IMR-90 (cell line): ENCODE data around the gene CCDC18. TPM values are rescaled to one million over a fixed set of nuclear protein-coding genes. Genes with fewer than 3 reads are reported as not detected.
"Not testable (repeated sequence)": the region's sequence is repeated elsewhere in the genome, so short reads cannot be mapped to it uniquely, and the experiment has no call there.

Experiments used
- ATAC-seq: fragments of 200-7000 bp; cut with Tn5 transposase; 2 replicates; pipeline ENCODE4 v1.9.1; 2020; ENCODE audit warnings: low read depth, mild to moderate bottlenecking, moderate library complexity
- BruUV-seq: library from RNA; stranded (reverse); fragments of 400-500 nt; replicated peaks from 2 replicates; lab custom pipeline; 2021; lab: Mats Ljungman, UMichigan
- CTCF ChIA-PET: fragments of 300-600 bp; formaldehyde crosslinking; extraction: SDS; loops from one replicate; lab custom pipeline; 2021; ENCODE audit warnings: antibody characterized with exemption; lab: Yijun Ruan, JAX
- POLR2A ChIA-PET: fragments of 300-600 bp; sonication (Branson Sonifier 250); formaldehyde crosslinking; loops from one replicate; lab custom pipeline; 2022; ENCODE audit warnings: antibody characterized with exemption; ENCODE audit not compliant: unreplicated experiment; lab: Charles Lee
- DNase-seq: peaks from one replicate; pipeline ENCODE4 v3.0.0; 2013
- H2AFZ ChIP-seq: replicated peaks from 2 replicates; pipeline ENCODE3; 2013; ENCODE audit warnings: low read length, mild to moderate bottlenecking; ENCODE audit not compliant: poor library complexity
- H2AK5ac ChIP-seq: 2 replicates; pipeline ENCODE4 v1.6.1; 2013; ENCODE audit warnings: low read depth, low read length, inconsistent platforms
- H2AK9ac ChIP-seq: replicated peaks from 2 replicates; pipeline ENCODE3; 2013; ENCODE audit warnings: mild to moderate bottlenecking, low read depth, low read length, moderate library complexity; ENCODE audit not compliant: poor library complexity
- H2BK120ac ChIP-seq: 2 replicates; pipeline ENCODE4 v1.6.1; 2013; ENCODE audit warnings: low read depth, low read length, inconsistent platforms
- H2BK15ac ChIP-seq: 3 replicates; pipeline ENCODE4 v1.6.1; 2013; ENCODE audit warnings: low read depth, low read length, inconsistent platforms
- H2BK20ac ChIP-seq: 2 replicates; pipeline ENCODE4 v1.6.1; 2013; ENCODE audit warnings: low read depth, mild to moderate bottlenecking, inconsistent platforms, low read length, moderate library complexity
- H2BK5ac ChIP-seq: 2 replicates; pipeline ENCODE4 v1.6.1; 2013; ENCODE audit warnings: mild to moderate bottlenecking, low read depth, low read length, inconsistent platforms; ENCODE audit not compliant: poor library complexity, severe bottlenecking
- H3K14ac ChIP-seq: replicated peaks from 2 replicates; pipeline ENCODE4 v1.6.1; 2013; ENCODE audit warnings: low read depth, low read length, inconsistent platforms
- H3K18ac ChIP-seq: 2 replicates; pipeline ENCODE4 v1.6.1; 2013; ENCODE audit warnings: low read depth, low read length, control low read depth
- H3K23ac ChIP-seq: 2 replicates; pipeline ENCODE4 v1.6.1; 2013; ENCODE audit warnings: low read depth, low read length, inconsistent platforms
- H3K27ac ChIP-seq: 2 replicates; pipeline ENCODE4 v1.5.1; 2013; ENCODE audit warnings: mild to moderate bottlenecking, control low read depth, low read length; ENCODE audit not compliant: insufficient read depth
- H3K27me3 ChIP-seq: 2 replicates; pipeline ENCODE4 v1.6.1; 2013; ENCODE audit warnings: low read length; ENCODE audit not compliant: control insufficient read depth, insufficient read depth
- H3K36me3 ChIP-seq: 2 replicates; pipeline ENCODE4 v1.6.1; 2013; ENCODE audit warnings: low read length, mixed read lengths; ENCODE audit not compliant: control insufficient read depth, insufficient read depth
- H3K4ac ChIP-seq: 2 replicates; pipeline ENCODE4 v1.6.1; 2013; ENCODE audit warnings: low read depth, low read length, inconsistent platforms
- H3K4me1 ChIP-seq: 2 replicates; pipeline ENCODE4 v1.6.1; 2013; ENCODE audit warnings: low read length, mixed read lengths; ENCODE audit not compliant: control insufficient read depth, insufficient read depth
- H3K4me2 ChIP-seq: 2 replicates; pipeline ENCODE4 v1.6.1; 2013; ENCODE audit warnings: low read depth, mild to moderate bottlenecking, control low read depth, low read length, moderate library complexity
- H3K4me3 ChIP-seq: 2 replicates; pipeline ENCODE4 v1.5.1; 2013; ENCODE audit warnings: low read depth, mild to moderate bottlenecking, control low read depth, low read length, moderate library complexity; ENCODE audit not compliant: insufficient read depth
- H3K56ac ChIP-seq: 2 replicates; pipeline ENCODE4 v1.6.1; 2013; ENCODE audit warnings: low read length, inconsistent platforms; ENCODE audit not compliant: insufficient read depth; ENCODE audit errors: extremely low read depth
- H3K79me1 ChIP-seq, 2 experiments: 2 replicates each; pipeline ENCODE4 v1.6.1; 2013; ENCODE audit warnings: low read length in 2 of 2, inconsistent platforms in 1 of 2, low read depth in 1 of 2
- H3K9ac ChIP-seq: 2 replicates; pipeline ENCODE4 v1.6.1; 2013; ENCODE audit warnings: low read depth, low read length, control low read depth
- H3K9me1 ChIP-seq: 2 replicates; pipeline ENCODE4 v1.6.1; 2013; ENCODE audit warnings: low read length, inconsistent platforms; ENCODE audit not compliant: insufficient read depth
- H3K9me3 ChIP-seq: 2 replicates; pipeline ENCODE4 v1.6.1; 2013; ENCODE audit warnings: low read length; ENCODE audit not compliant: control insufficient read depth, insufficient read depth
- H4K20me1 ChIP-seq: 2 replicates; pipeline ENCODE4 v1.6.1; 2013; ENCODE audit warnings: low read length, inconsistent platforms; ENCODE audit not compliant: insufficient read depth
- H4K5ac ChIP-seq: 2 replicates; pipeline ENCODE4 v1.6.1; 2013; ENCODE audit warnings: mild to moderate bottlenecking, low read depth, low read length, control low read depth
- H4K8ac ChIP-seq, 2 experiments: 2 replicates each; pipeline ENCODE4 v1.6.1; 2013; ENCODE audit warnings: low read depth in 2 of 2, low read length in 2 of 2, control low read depth in 1 of 2, inconsistent platforms in 1 of 2
- H4K91ac ChIP-seq: 2 replicates; pipeline ENCODE4 v1.6.1; 2013; ENCODE audit warnings: low read depth, low read length, inconsistent platforms; ENCODE audit not compliant: insufficient read depth
- WGBS, 2 experiments: methylation state at CpG; one replicate each; pipeline versions ENCODE4 v1.1.5 to v1.1.7; 2013; ENCODE audit warnings: missing lambda C conversion rate in 2 of 2; ENCODE audit not compliant: insufficient read length in 1 of 2; ENCODE audit errors: extremely low coverage in 2 of 2; 5-methylcytosine and 5-hydroxymethylcytosine counted together
- dilution Hi-C: fragments of 300-500 bp; cut with HindIII; formaldehyde crosslinking; loops from one replicate; pipeline ENCODE4 v1.14.3; 2018; ENCODE audit warnings: low sequenced_read_pairs; ENCODE audit not compliant: unreplicated experiment
- in situ Hi-C: fragments of 300-500 bp; cut with MboI; formaldehyde crosslinking; loops from 3 replicates; pipeline ENCODE4 v1.14.3; 2019; ENCODE audit warnings: low sequenced_read_pairs, inconsistent platforms, mixed read lengths
- intact Hi-C: fragments of 100-400 bp; cut with micrococcal nuclease; formaldehyde crosslinking; loops from 2 replicates; pipeline ENCODE4 v1.10.0; 2022
- polyA plus RNA-seq, 3 experiments: library from polyadenylated mRNA; depleted of rRNA; stranded (reverse); fragments of >200 nt; gene quantifications; 2 replicates each; pipeline ENCODE4 v1.2.3, GENCODE V29; 2012; ENCODE audit warnings: low replicate concordance in 1 of 3
- total RNA-seq: library from RNA; depleted of rRNA; stranded (reverse); fragments of >200 nt; gene quantifications from 2 replicates; pipeline ENCODE4 v1.2.3, GENCODE V29; 2012

Gene CCDC18
- total and polyA plus RNA-seq, 2 of the 4 experiments (the other 2 are of a cell fraction), result 5.5 to 7.3 TPM

DNA sequence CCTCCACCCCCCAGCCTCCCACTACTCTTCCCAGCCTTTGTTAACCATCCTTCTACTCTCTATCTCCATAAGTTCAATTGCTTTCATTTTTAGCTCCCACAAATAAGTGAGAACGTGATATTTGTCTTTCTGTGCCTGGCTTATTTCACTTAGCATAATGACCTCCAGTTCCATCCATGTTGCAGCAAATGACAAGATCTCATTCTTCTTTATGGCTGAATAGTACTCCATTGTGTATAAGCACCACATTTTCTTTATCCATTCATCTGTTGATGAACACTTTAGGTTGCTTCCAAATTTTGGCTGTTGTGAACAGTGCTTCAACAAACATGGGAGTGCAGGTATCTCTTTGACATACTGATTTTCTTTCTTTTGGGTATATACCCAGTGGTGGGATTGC, 14.6 kb upstream of the CCDC18 start:
- H2AK9ac ChIP-seq, DNase-seq, H3K4ac ChIP-seq, H2AK5ac ChIP-seq, H3K9me3 ChIP-seq, H2BK20ac ChIP-seq, ATAC-seq, H2BK120ac ChIP-seq, intact Hi-C loops, H3K9ac ChIP-seq, BruUV-seq, in situ Hi-C loops, H3K23ac ChIP-seq, H4K91ac ChIP-seq, H3K27ac ChIP-seq, H3K4me2 ChIP-seq, H4K5ac ChIP-seq, H2BK5ac ChIP-seq, H3K4me3 ChIP-seq, CTCF ChIA-PET, H3K4me1 ChIP-seq, H3K56ac ChIP-seq, H2AFZ ChIP-seq, H3K27me3 ChIP-seq, H3K9me1 ChIP-seq, H3K14ac ChIP-seq, dilution Hi-C loops, POLR2A ChIA-PET, H3K36me3 ChIP-seq, H4K8ac ChIP-seq, H3K18ac ChIP-seq, H2BK15ac ChIP-seq: not testable (repeated sequence)
- Histone ChIP-seq H3K79me1 (peaks cover 19 to 38% of the 10 kb centered on the region in 2 experiments), H4K20me1 (peaks cover 24% of the 10 kb centered on the region)
- no CpG with 5 or more reads among the region's 1 CpG for WGBS, 2 experiments
